NCI-H2107 (cell line): ENCODE data around the gene BTBD6.
"Not testable (repeated sequence)": the region's sequence is repeated elsewhere in the genome, so short reads cannot be mapped to it uniquely, and the experiment has no call there.

Experiments
- DNase-seq: peaks from one replicate; lab custom pipeline; 2025; lab: John Stamatoyannopoulos, UW

BTBD6 gene

DNA sequence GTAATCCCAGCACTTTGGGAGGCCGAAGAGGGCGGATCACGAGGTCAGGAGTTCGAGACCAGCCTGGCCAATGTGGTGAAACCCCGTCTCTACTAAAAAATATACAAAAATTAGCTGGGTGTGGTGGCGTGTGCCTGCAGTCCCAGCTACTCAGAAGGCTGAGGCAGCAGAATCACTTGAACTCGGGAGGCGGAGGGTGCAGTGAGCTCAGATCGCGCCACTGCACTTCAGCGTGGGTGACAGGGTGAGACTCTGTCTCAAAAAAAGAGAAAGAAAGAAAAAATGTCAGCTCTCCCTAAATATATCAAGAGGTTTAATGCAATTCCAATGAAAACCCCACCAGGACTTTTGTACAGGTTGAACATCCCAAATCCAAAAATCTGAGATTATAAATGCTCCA, 49.0 kb downstream of the BTBD6 start:
- DNase-seq, result not testable (repeated sequence)

- DNase-seq, result no peak
Observed at GRCh38 chr14:105299654-105300541, 51.6 kb downstream of the BTBD6 start.
